GM19395 (cell line): ENCODE data around the gene CNTNAP5.
"Not testable (repeated sequence)": the region's sequence is repeated elsewhere in the genome, so short reads cannot be mapped to it uniquely, and the experiment has no call there.

ENCODE experiments used
- ATAC-seq: cut with Tn5 transposase; IDR thresholded peaks from one replicate; pipeline ENCODE4 v1.9.1; 2021; ENCODE audit warnings: mild to moderate bottlenecking, moderate library complexity; ENCODE audit not compliant: unreplicated experiment

The CNTNAP5 gene

GRCh38 chr2:124407836-124408534, 382.9 kb downstream of the CNTNAP5 start:
- ATAC-seq, result not testable (repeated sequence)

- ATAC-seq, result no peak
Measured at GRCh38 chr2:124424074-124424473, 399.0 kb downstream of the CNTNAP5 start.

- no peak for ATAC-seq
Measured at GRCh38 chr2:124426122-124426521, 401.0 kb downstream of the CNTNAP5 start.

- ATAC-seq, result no peak
Measured at GRCh38 chr2:124426625-124427024, 401.5 kb downstream of the CNTNAP5 start.

DNA sequence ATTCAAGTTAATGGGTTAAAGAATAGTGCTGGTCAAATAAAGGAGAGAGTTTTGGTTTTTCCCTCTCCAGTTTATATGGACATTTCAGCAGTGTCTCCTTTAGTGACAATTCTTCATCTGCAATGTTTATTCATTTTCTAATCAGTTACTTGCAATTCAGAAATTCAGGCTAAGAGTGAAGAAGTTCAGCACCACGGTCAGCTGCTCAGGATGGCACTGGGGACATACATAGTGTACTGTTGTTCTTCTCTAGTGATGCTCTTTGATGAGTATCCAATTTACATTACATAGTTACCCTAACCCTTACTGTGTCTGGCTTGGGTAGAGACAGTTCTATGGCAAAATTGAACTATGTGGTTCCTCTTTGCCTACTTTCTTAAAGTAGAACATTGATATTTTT, 412.7 kb downstream of the CNTNAP5 start:
- no peak for ATAC-seq

DNA sequence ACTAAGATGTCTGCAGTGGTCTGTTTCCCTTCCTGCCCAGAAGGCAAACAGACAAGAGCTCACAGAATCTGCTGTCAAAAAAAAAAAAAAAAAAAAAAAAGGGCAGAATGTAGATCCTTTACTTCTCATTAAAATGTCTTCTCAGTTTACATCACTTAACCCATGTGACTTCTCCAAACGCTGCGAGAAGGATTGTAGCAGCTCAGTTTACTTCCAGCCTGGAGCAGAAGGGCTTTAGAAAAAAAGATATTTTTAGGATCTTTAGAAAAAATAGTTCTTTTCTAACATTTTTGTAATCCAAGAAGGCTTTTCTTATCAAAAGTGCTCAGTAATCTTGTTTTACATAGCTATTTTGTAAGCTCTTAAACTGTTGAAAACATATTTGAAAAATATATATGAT, 425.4 kb downstream of the CNTNAP5 start:
- no peak for ATAC-seq

- no peak for ATAC-seq
Measured at GRCh38 chr2:124476291-124476690, 451.2 kb downstream of the CNTNAP5 start.

GRCh38 chr2:124478761-124479160, 453.7 kb downstream of the CNTNAP5 start:
- ATAC-seq, result no peak

GRCh38 chr2:124480958-124481357, 455.9 kb downstream of the CNTNAP5 start:
- ATAC-seq, result no peak

- no peak for ATAC-seq
Measured at GRCh38 chr2:124482044-124482443, 457.0 kb downstream of the CNTNAP5 start.

DNA sequence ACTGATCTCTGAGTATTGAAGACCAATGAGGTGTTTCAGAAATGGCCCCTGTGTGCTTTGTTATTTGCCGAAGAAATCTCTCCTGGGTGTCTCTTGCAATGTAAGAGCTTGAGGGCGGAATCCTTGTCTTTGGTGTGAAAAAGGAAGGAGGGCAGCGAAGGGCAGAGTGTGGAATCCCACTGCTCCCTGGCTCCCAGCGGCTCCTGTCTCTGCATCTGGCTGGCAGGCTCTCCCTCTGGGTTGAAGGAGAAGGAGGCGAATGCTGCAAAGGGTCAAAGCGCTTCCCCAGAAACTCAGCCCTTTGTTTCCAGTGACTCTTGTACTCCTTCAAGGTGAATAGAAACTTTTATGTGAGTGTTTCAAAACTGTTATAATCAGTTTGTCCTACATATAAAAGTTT, 457.5 kb downstream of the CNTNAP5 start:
- ATAC-seq, result no peak

DNA sequence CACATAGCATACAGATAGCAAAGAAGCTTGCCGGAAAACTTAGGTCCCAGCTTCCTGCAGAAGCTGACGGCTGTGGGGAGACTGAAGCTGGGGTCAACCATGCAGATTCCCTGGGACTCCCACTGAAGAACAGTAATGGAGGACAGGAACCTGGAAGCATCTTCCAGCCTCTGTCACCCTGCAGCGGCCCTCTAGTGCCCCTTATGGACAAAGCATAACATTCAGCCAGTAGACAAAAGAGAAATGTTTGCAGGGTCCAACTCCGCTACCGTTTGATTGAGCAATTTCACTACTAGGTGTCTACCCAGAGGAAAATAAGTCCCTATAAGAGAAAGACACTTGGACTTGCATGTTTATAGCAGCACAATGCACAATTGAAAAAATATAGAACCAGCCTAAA, 460.6 kb downstream of the CNTNAP5 start:
- no peak for ATAC-seq

GRCh38 chr2:124489686-124490085, 464.6 kb downstream of the CNTNAP5 start:
- no peak for ATAC-seq

DNA sequence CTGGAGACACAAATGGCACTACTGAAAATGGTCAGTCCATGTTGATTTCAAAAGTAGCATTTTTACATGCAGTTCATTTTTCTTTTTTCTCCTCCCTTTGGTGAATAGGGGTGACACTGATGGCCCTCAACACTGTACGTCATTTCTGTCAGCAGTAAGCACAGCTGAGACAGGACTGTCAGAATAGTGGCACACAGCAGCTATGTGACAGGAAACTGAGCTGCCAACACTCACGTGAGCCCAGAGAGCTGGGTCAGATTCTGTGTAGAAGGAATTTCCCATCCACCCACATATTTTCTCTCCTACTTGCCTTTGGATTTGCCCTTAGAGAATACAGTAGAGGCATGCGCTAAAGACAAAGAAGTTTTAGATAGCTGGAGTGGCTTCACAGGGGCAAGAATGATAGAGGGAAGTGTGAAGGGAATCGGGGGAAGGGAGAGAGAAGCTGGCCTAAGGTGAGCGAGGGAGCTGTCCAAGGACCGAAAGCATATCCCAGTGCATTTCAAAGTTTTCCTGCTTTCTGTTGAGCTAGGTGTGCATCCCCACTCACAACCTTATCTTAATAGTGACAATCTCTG, 476.6 kb downstream of the CNTNAP5 start:
- no peak for ATAC-seq

DNA sequence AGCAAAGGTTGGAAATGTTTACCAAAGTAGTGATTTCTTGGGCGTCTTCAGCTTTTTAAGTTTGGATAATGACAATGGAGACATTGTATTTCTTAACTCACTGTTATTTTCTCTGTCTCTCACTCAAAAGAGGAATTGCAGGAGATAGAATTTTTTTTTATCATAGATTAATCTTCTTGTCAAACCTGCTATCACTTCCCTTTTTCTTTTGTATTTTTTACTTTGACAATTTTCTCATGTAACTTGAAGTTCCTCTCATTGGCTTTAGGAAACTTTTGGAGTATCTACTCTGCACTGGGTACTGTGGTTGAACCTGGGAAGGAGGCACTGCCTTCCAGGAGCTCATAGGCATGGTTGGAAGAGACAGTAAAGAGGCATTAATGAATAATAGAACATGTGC, 489.1 kb downstream of the CNTNAP5 start:
- no peak for ATAC-seq

DNA sequence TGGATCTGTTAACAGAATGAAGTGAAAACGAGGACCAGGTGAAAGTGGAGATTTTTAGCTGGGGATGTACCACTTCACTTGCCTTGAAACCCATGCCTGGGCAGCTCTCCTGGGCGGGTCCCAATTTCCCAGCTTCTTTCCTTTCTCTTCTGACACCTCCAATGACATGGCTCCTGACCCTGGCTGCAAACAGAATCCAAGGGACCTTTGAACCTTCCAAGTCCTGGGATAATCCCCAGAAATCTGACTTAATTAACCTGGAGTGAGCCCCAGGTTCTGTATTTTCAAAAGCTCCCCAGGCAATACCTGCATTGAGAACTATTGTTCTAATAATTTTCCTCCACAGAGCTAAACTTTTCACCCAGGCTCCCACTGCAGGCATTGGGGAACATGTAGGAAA, 495.9 kb downstream of the CNTNAP5 start:
- ATAC-seq, result no peak

- ATAC-seq, result no peak
Measured at GRCh38 chr2:124523096-124523495, 498.0 kb downstream of the CNTNAP5 start.

- ATAC-seq, result no peak
Measured at GRCh38 chr2:124524155-124524915, 499.2 kb downstream of the CNTNAP5 start.

DNA sequence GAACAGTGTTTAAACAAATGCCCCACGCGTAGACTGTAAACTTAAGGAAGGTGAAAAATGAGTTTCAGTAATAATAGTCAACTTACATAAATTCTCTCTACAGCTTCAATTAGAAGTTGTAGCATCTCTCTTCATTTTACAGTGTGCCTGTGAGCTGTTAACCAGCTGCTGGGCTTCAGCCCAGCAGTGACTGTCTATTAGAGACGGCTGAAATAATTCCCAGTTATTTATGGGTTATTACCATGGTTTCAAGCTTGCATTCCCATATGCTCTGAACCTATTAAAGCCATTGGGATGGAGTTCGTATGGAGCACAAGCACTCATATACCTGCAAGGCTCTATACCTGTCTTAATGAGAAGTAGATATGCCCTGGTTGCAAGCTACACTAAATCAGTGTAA, 501.1 kb downstream of the CNTNAP5 start:
- no peak for ATAC-seq

- no peak for ATAC-seq
Measured at GRCh38 chr2:124530203-124530602, 505.1 kb downstream of the CNTNAP5 start.

- ATAC-seq, result no peak
Measured at GRCh38 chr2:124533226-124533954, 508.3 kb downstream of the CNTNAP5 start.
